ENCODE data around the gene KLF15. TPM values are rescaled to one million over a fixed set of nuclear protein-coding genes. Genes with fewer than 3 reads are reported as not detected.

KLF15 gene
- total RNA-seq, 3 donors from 2014 or later: 0.18 to 0.28 (median 0.22) TPM

- no peak overlapping the region for H3K4me3 Mint-ChIP-seq
- H3K27me3 Mint-ChIP-seq (ENCODE audit: low read depth): peaks cover under 1% of the 10 kb centered on the region
- DNase-seq: no peak
- H3K9me3 Mint-ChIP-seq: no peaks in the 10 kb centered on the region
- no peaks in the 10 kb centered on the region for H3K4me1 Mint-ChIP-seq (ENCODE audit: low read depth)
- no peak for ATAC-seq
- H3K36me3 Mint-ChIP-seq (ENCODE audit: insufficient read depth): no peaks in the 10 kb centered on the region
Observed at GRCh38 chr3:126373682-126374601, 16.7 kb upstream of the KLF15 start.

- H3K4me3 Mint-ChIP-seq: no peak overlapping the region
- DNase-seq (no peak), ATAC-seq (no peak)
- H3K27me3 Mint-ChIP-seq (ENCODE audit: low read depth): no peaks in the 10 kb centered on the region
- no peaks in the 10 kb centered on the region for H3K4me1 Mint-ChIP-seq (ENCODE audit: low read depth)
- H3K9me3 Mint-ChIP-seq: no peaks in the 10 kb centered on the region
- H3K36me3 Mint-ChIP-seq (ENCODE audit: insufficient read depth): no peaks in the 10 kb centered on the region
Observed at GRCh38 chr3:126373146-126373613, 16.0 kb upstream of the KLF15 start.

- DNase-seq (no peak), ATAC-seq (no peak)
- Mint-ChIP-seq H3K36me3 (ENCODE audit: insufficient read depth) (no peaks in the 10 kb centered on the region), H3K9me3 (no peaks in the 10 kb centered on the region), H3K27me3 (ENCODE audit: low read depth) (no peaks in the 10 kb centered on the region), H3K4me3 (no peak overlapping the region), H3K4me1 (ENCODE audit: low read depth) (no peaks in the 10 kb centered on the region)
Observed at GRCh38 chr3:126372413-126373145, 15.4 kb upstream of the KLF15 start.

- H3K36me3 Mint-ChIP-seq (ENCODE audit: insufficient read depth): no peaks in the 10 kb centered on the region
- no peaks in the 10 kb centered on the region for H3K27me3 Mint-ChIP-seq (ENCODE audit: low read depth)
- no peak for ATAC-seq
- no peaks in the 10 kb centered on the region for H3K4me1 Mint-ChIP-seq (ENCODE audit: low read depth)
- no peaks in the 10 kb centered on the region for H3K9me3 Mint-ChIP-seq
- DNase-seq: no peak
- H3K4me3 Mint-ChIP-seq: no peak overlapping the region
Observed at GRCh38 chr3:126371096-126371705, 14.0 kb upstream of the KLF15 start.

GRCh38 chr3:126370606-126371005 is 13.4 kb upstream of the KLF15 start:
- no peak overlapping the region for H3K4me3 Mint-ChIP-seq
- no peaks in the 10 kb centered on the region for H3K4me1 Mint-ChIP-seq (ENCODE audit: low read depth)
- H3K27me3 Mint-ChIP-seq (ENCODE audit: low read depth): no peaks in the 10 kb centered on the region
- H3K9me3 Mint-ChIP-seq: no peaks in the 10 kb centered on the region
- no peak for DNase-seq
- H3K36me3 Mint-ChIP-seq (ENCODE audit: insufficient read depth): no peaks in the 10 kb centered on the region
- no peak for ATAC-seq

GRCh38 chr3:126370055-126370454 is 12.8 kb upstream of the KLF15 start:
- H3K27me3 Mint-ChIP-seq (ENCODE audit: low read depth): no peaks in the 10 kb centered on the region
- H3K4me3 Mint-ChIP-seq: no peak overlapping the region
- ATAC-seq (no peak), DNase-seq (no peak)
- H3K4me1 Mint-ChIP-seq (ENCODE audit: low read depth): no peaks in the 10 kb centered on the region
- no peaks in the 10 kb centered on the region for H3K9me3 Mint-ChIP-seq
- no peaks in the 10 kb centered on the region for H3K36me3 Mint-ChIP-seq (ENCODE audit: insufficient read depth)

- DNase-seq (no peak), ATAC-seq (no peak)
- no peaks in the 10 kb centered on the region for H3K4me1 Mint-ChIP-seq (ENCODE audit: low read depth)
- no peaks in the 10 kb centered on the region for H3K9me3 Mint-ChIP-seq
- H3K27me3 Mint-ChIP-seq (ENCODE audit: low read depth): no peaks in the 10 kb centered on the region
- H3K4me3 Mint-ChIP-seq: no peak overlapping the region
- no peaks in the 10 kb centered on the region for H3K36me3 Mint-ChIP-seq (ENCODE audit: insufficient read depth)
Observed at GRCh38 chr3:126369490-126369889, 12.3 kb upstream of the KLF15 start.

GRCh38 chr3:126367316-126367805 is 10.2 kb upstream of the KLF15 start:
- ATAC-seq (no peak), DNase-seq (no peak)
- H3K4me3 Mint-ChIP-seq: no peak overlapping the region
- no peaks in the 10 kb centered on the region for H3K36me3 Mint-ChIP-seq (ENCODE audit: insufficient read depth)
- no peaks in the 10 kb centered on the region for H3K4me1 Mint-ChIP-seq (ENCODE audit: low read depth)
- no peaks in the 10 kb centered on the region for H3K9me3 Mint-ChIP-seq
- peaks cover 9% of the 10 kb centered on the region for H3K27me3 Mint-ChIP-seq (ENCODE audit: low read depth)

GRCh38 chr3:126365351-126366277 is 8.4 kb upstream of the KLF15 start:
- no peak for DNase-seq
- no peaks in the 10 kb centered on the region for H3K4me1 Mint-ChIP-seq (ENCODE audit: low read depth)
- ATAC-seq: no peak
- no peaks in the 10 kb centered on the region for H3K9me3 Mint-ChIP-seq
- H3K4me3 Mint-ChIP-seq: no peak overlapping the region
- no peaks in the 10 kb centered on the region for H3K36me3 Mint-ChIP-seq (ENCODE audit: insufficient read depth)
- peaks cover 23% of the 10 kb centered on the region for H3K27me3 Mint-ChIP-seq (ENCODE audit: low read depth)

- no peaks in the 10 kb centered on the region for H3K9me3 Mint-ChIP-seq
- DNase-seq (no peak), ATAC-seq (no peak)
- H3K4me3 Mint-ChIP-seq: no peak overlapping the region
- no peaks in the 10 kb centered on the region for H3K36me3 Mint-ChIP-seq (ENCODE audit: insufficient read depth)
- peaks cover 29% of the 10 kb centered on the region for H3K27me3 Mint-ChIP-seq (ENCODE audit: low read depth)
- H3K4me1 Mint-ChIP-seq (ENCODE audit: low read depth): no peaks in the 10 kb centered on the region
Observed at GRCh38 chr3:126364731-126365301, 7.6 kb upstream of the KLF15 start.

GRCh38 chr3:126364130-126364695 is 7.0 kb upstream of the KLF15 start:
- no peaks in the 10 kb centered on the region for H3K4me1 Mint-ChIP-seq (ENCODE audit: low read depth)
- H3K36me3 Mint-ChIP-seq (ENCODE audit: insufficient read depth): no peaks in the 10 kb centered on the region
- DNase-seq (no peak), ATAC-seq (no peak)
- no peaks in the 10 kb centered on the region for H3K9me3 Mint-ChIP-seq
- no peak overlapping the region for H3K4me3 Mint-ChIP-seq
- H3K27me3 Mint-ChIP-seq (ENCODE audit: low read depth): peaks cover 35% of the 10 kb centered on the region

- ATAC-seq: no peak
- Mint-ChIP-seq H3K9me3 (no peaks in the 10 kb centered on the region), H3K27me3 (ENCODE audit: low read depth) (peaks cover 55% of the 10 kb centered on the region), H3K36me3 (ENCODE audit: insufficient read depth) (no peaks in the 10 kb centered on the region), H3K4me1 (ENCODE audit: low read depth) (peaks cover 6% of the 10 kb centered on the region), H3K4me3 (no peak overlapping the region)
- DNase-seq: no peak
Observed at GRCh38 chr3:126361211-126361610, 4.0 kb upstream of the KLF15 start.

GRCh38 chr3:126360714-126361060 is 3.5 kb upstream of the KLF15 start:
- Mint-ChIP-seq H3K9me3 (no peaks in the 10 kb centered on the region), H3K4me1 (ENCODE audit: low read depth) (peaks cover 8% of the 10 kb centered on the region), H3K27me3 (ENCODE audit: low read depth) (peaks cover 58% of the 10 kb centered on the region), H3K36me3 (ENCODE audit: insufficient read depth) (no peaks in the 10 kb centered on the region), H3K4me3 (no peak overlapping the region)
- DNase-seq: no peak
- ATAC-seq: no peak
